Uterus (tissue), 4 donors: ENCODE data around the gene CCDC34. TPM values are rescaled to one million over a fixed set of nuclear protein-coding genes. Genes with fewer than 3 reads are reported as not detected.

Source experiments
- DNase-seq, 2 donors: peaks; one replicate each; pipeline ENCODE4 v3.0.0-alpha.2; 2019 to 2020
- H3K27ac ChIP-seq, 2 donors: fragments of 200-600 bp; sonication (generic); 1 replicate in 1 of 2; 2 replicates in 1 of 2; pipeline ENCODE4 v1.5.1; 2016 to 2018
- H3K27me3 ChIP-seq, 2 donors: fragments of 200-600 bp; sonication (generic); one replicate each; pipeline ENCODE4 v1.5.1; 2018 to 2019; ENCODE audit warnings: control low read depth in 1 of 2
- H3K36me3 ChIP-seq, 2 donors: fragments of 200-600 bp; sonication (generic); one replicate each; pipeline ENCODE4 v1.5.1; 2019; ENCODE audit warnings: control low read depth in 1 of 2
- H3K4me1 ChIP-seq, 2 donors: fragments of 200-600 bp; sonication (generic); one replicate each; pipeline ENCODE4 v1.5.1; 2018 to 2019; ENCODE audit warnings: control low read depth in 1 of 2
- H3K4me3 ChIP-seq, 2 donors: fragments of 200-600 bp; sonication (generic); 1 replicate in 1 of 2; 2 replicates in 1 of 2; pipeline ENCODE4 v1.5.1; 2018 to 2019; ENCODE audit warnings: mild to moderate bottlenecking in 1 of 2
- H3K9me3 ChIP-seq, 2 donors: fragments of 200-600 bp; sonication (generic); one replicate each; pipeline ENCODE4 v1.5.1; 2019; ENCODE audit warnings: control low read depth in 1 of 2
- POLR2A ChIP-seq, 2 donors: fragments of 450-650 bp; IDR thresholded peaks; one replicate each; pipeline ENCODE4 v1.6.1; 2016; ENCODE audit warnings: antibody characterized with exemption in 2 of 2, mild to moderate bottlenecking in 1 of 2, moderate library complexity in 1 of 2
- intact Hi-C: fragments of 100-400 bp; cut with DNase I; formaldehyde crosslinking; loops from one replicate; pipeline ENCODE4 v1.15.1; 2023; ENCODE audit warnings: low total_unique reads
- total RNA-seq, 4 donors: library from RNA; depleted of rRNA in 3 of 4; stranded (reverse); fragments of >200 nt in 3 of 4; gene quantifications; one replicate each; pipeline versions ENCODE4 v1.1.0 to v1.2.4, GENCODE V29; 2014 to 2023
- TF ChIP-seq, protein P1 (sequence below), 4 experiments: fragments of 200-600 bp in 2 of 4; fragments of 450-650 bp in 2 of 4; sonication (generic) in 2 of 4; IDR thresholded peaks; one replicate each; pipeline ENCODE4 v1.5.1; 2016 to 2019; ENCODE audit warnings: antibody characterized with exemption in 4 of 4, mild to moderate bottlenecking in 2 of 4, moderate library complexity in 1 of 4
- donor health status: DM: yes; HTN: yes; CAD: no.

CCDC34 gene
- total RNA-seq, 4 donors from 2014 or later, result 0.26 to 8.2 (median 2.7) TPM; not detected in 1

DNA sequence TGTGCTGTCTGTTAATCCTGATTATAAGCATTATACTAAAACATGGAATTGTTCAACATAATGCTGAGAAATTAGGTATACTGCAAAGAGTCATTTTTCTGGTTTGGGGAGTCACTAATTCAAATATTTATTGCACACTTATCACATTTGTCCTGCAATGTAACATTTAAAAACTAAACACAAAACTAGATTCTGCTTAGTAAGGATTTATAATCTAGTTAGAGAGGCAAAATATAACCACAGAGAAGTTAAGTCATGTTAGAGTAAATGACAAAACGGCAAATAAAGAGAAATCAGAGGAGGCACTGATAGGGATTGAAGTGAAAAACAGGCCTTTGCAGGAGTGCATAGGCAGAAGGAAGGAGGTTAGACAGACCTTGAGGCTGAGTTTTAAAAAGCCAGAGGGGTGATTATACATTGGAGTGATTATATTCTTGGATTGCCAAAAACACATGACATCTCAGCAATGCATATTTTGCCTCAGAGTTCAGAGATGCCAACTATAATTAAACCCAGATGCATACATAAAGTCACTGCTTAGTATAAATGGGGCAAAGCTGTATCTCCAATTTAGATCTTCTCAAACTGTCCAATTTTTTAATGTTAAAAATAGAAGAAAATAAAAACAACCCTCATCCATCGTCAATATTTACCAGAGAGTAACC lies 49.7 kb downstream of the CCDC34 start:
- intact Hi-C loops, result no loop called here
- no peaks in the 10 kb centered on the region for H3K36me3 ChIP-seq

DNA sequence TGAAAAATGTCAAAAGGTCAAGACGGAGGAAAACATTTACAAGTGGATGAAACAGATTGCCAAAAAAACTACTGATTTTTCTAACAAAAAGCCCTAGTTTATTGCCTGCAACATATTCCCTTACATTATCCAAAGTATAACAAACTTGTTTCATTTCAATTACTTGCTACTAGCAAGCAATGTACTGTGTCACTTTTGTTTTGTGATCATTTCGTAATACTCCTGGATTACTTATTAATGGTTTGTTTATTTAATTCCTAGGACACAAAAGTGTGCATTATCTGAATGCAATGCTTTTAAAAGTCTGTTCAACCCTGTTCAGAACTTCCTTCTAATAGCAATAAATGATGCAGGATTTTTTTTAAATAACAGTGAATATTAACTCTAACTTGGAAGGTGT lies 50.9 kb downstream of the CCDC34 start:
- intact Hi-C loops, result no loop called here
- no peak for DNase-seq
- Histone ChIP-seq H3K4me1 (no peaks in the 10 kb centered on the region), H3K9me3 (no peaks in the 10 kb centered on the region), H3K36me3 (no peaks in the 10 kb centered on the region), H3K27ac (no peak overlapping the region), H3K27me3 (no peaks in the 10 kb centered on the region), H3K4me3 (no peak overlapping the region)
- TF ChIP-seq, protein P1, sequence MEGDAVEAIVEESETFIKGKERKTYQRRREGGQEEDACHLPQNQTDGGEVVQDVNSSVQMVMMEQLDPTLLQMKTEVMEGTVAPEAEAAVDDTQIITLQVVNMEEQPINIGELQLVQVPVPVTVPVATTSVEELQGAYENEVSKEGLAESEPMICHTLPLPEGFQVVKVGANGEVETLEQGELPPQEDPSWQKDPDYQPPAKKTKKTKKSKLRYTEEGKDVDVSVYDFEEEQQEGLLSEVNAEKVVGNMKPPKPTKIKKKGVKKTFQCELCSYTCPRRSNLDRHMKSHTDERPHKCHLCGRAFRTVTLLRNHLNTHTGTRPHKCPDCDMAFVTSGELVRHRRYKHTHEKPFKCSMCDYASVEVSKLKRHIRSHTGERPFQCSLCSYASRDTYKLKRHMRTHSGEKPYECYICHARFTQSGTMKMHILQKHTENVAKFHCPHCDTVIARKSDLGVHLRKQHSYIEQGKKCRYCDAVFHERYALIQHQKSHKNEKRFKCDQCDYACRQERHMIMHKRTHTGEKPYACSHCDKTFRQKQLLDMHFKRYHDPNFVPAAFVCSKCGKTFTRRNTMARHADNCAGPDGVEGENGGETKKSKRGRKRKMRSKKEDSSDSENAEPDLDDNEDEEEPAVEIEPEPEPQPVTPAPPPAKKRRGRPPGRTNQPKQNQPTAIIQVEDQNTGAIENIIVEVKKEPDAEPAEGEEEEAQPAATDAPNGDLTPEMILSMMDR (IDR thresholded peaks at IDR 0.05), result no peak
- TF ChIP-seq POLR2A (IDR thresholded peaks at IDR 0.05), result no peak

More for the DNA sequence above, 49.7 kb downstream of the CCDC34 start:
- no peaks in the 10 kb centered on the region for H3K27me3 ChIP-seq
- no peak overlapping the region for H3K4me3 ChIP-seq
- H3K4me1 ChIP-seq, result no peaks in the 10 kb centered on the region
- DNase-seq, result no peak
- H3K9me3 ChIP-seq, result no peaks in the 10 kb centered on the region
- H3K27ac ChIP-seq, result no peak overlapping the region
- TF ChIP-seq, protein P1 (IDR thresholded peaks at IDR 0.05), result no peak
- no peak for TF ChIP-seq POLR2A (IDR thresholded peaks at IDR 0.05)

DNA sequence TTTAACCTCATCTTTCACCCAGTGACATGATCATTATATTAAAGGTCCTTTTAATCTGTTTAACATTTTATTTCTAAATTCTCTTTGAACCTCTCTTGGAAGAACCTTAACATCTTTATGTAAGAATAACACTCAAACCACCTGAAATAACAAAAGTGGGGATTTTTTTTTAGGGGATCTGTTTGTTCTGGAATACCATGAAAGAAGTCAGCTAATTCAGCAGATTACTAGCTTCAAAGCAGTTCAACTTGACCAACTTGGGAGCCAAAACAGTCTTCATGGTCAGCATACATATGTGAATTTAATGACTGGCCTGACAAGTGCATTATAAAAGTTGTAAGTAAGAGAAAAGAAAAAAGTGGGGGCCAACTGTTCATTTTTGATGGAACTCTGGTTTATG lies 52.3 kb downstream of the CCDC34 start:
- intact Hi-C loops, result no loop called here
- no peak overlapping the region for H3K4me3 ChIP-seq
- no peak for DNase-seq
- H3K9me3 ChIP-seq, result no peaks in the 10 kb centered on the region
- no peak for TF ChIP-seq POLR2A (IDR thresholded peaks at IDR 0.05)
- TF ChIP-seq, protein P1 (IDR thresholded peaks at IDR 0.05), result no peak
- no peaks in the 10 kb centered on the region for H3K36me3 ChIP-seq
- no peaks in the 10 kb centered on the region for H3K27me3 ChIP-seq
- no peaks in the 10 kb centered on the region for H3K4me1 ChIP-seq
- H3K27ac ChIP-seq, result no peak overlapping the region

DNA sequence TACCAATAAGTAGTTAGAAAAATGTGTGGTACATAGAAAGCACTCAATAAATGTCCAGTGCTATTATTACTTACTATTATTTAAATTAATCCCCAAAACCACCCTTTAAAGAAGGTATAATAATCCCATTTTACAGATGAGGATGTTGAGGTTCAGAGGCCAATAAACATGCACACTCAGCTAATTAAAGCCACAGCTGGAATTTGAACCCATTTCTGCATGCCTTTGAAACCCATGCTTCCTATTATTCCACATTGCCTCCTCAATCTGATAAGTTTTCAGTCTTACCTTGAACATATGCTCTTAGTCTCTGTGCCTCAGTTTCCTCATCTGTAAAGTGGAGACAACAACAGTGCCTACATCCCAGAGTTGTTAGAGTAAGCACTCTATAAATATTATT lies 52.8 kb downstream of the CCDC34 start:
- Histone ChIP-seq H3K27ac (no peak overlapping the region), H3K9me3 (no peaks in the 10 kb centered on the region), H3K4me1 (no peaks in the 10 kb centered on the region), H3K27me3 (no peaks in the 10 kb centered on the region), H3K36me3 (no peaks in the 10 kb centered on the region), H3K4me3 (no peak overlapping the region)
- intact Hi-C loops, result no loop called here
- no peak for DNase-seq
- TF ChIP-seq, protein P1 (IDR thresholded peaks at IDR 0.05), result no peak
- TF ChIP-seq POLR2A (IDR thresholded peaks at IDR 0.05), result no peak

DNA sequence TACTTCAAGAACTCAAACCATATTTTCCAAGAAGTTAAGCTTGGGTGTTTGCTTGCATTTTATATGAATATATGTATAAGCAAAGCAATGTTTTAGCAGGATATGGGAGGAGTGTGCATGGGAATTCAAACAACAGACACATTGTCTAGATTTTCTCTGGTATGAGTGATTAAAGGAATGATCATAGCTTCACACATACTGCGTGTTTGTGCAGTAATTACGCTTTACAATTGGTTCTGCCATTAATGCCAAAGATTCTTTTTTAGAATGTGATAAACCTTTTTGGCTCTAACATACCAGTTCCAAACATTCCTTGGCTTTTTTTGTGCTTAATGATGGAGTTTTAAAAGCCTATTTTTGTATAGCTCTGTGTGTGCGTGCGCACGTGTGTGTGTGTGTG lies 54.0 kb downstream of the CCDC34 start:
- no peaks in the 10 kb centered on the region for H3K4me1 ChIP-seq
- no peak overlapping the region for H3K4me3 ChIP-seq
- DNase-seq, result no peak
- no peaks in the 10 kb centered on the region for H3K9me3 ChIP-seq
- intact Hi-C loops, result no loop called here
- TF ChIP-seq POLR2A (IDR thresholded peaks at IDR 0.05), result no peak
- TF ChIP-seq, protein P1 (IDR thresholded peaks at IDR 0.05), result no peak
- no peaks in the 10 kb centered on the region for H3K27me3 ChIP-seq
- H3K27ac ChIP-seq, result no peak overlapping the region
- H3K36me3 ChIP-seq, result no peaks in the 10 kb centered on the region
